Activated CD4-positive, alpha-beta memory T cell treated with anti-CD3 and anti-CD28 coated beads, Interleukin-2, amount 10 ng/mL, durations not matched to agents 7 days and 5 days (primary cell): ENCODE results near the gene TFEC. TPM values are rescaled to one million over a fixed set of nuclear protein-coding genes. Genes with fewer than 3 reads are reported as not detected.

ENCODE experiments used
- total RNA-seq, 2 experiments: library from RNA; stranded (reverse); gene quantifications; one replicate each; pipeline ENCODE4 v1.2.3, GENCODE V29; 2021

The TFEC gene
- total RNA-seq, 2 experiments from 2014 or later: 0.05 to 0.28 TPM

Other genes starting within 250 kb of the TFEC start
- gene TES, start 179.8 kb upstream of the TFEC start, total RNA-seq: 100 to 1,000 TPM; 134 to 140 TPM